GM10266 (cell line): ENCODE data around the gene POP4.

Source experiments
- DNase-seq: peaks from one replicate; pipeline ENCODE4 v3.0.0; 2012; ENCODE audit errors: extremely low spot score
- CTCF ChIP-seq: IDR thresholded peaks from 2 replicates; pipeline ENCODE4 v1.5.1; 2012; ENCODE audit warnings: mild to moderate bottlenecking, low read depth; ENCODE audit not compliant: control insufficient read depth, insufficient read depth; ENCODE audit errors: missing control alignments

POP4 gene

GRCh38 chr19:29564574-29565005, 41.5 kb upstream of the POP4 start:
- TF ChIP-seq CTCF = no peak
- DNase-seq = no peak

- no peak for DNase-seq
- TF ChIP-seq CTCF = no peak
These were observed 40.9 kb upstream of the POP4 start for GRCh38 chr19:29565171-29565570.

GRCh38 chr19:29566496-29567054, 39.5 kb upstream of the POP4 start:
- TF ChIP-seq CTCF = no peak
- no peak for DNase-seq

- no peak for TF ChIP-seq CTCF
- no peak for DNase-seq
These were observed 38.6 kb upstream of the POP4 start for GRCh38 chr19:29567366-29567915.

- no peak for TF ChIP-seq CTCF
- DNase-seq = no peak
These were observed 37.8 kb upstream of the POP4 start for GRCh38 chr19:29568036-29569025.

- DNase-seq = no peak
- no peak for TF ChIP-seq CTCF
These were observed 36.8 kb upstream of the POP4 start for GRCh38 chr19:29569038-29569911.
